ENCODE data around the gene CRK.

The CRK gene

GRCh38 chr17:1498233-1498632 lies 42.2 kb upstream of the CRK start:
- Histone ChIP-seq H3K4me3 (ENCODE audit: severe bottlenecking) (no peak overlapping the region), H3K4me1 (ENCODE audit: insufficient read depth, poor library complexity, severe bottlenecking) (no peaks in the 10 kb centered on the region), H3K27me3 (ENCODE audit: insufficient read depth, poor library complexity, severe bottlenecking) (no peaks in the 10 kb centered on the region), H3K9me3 (ENCODE audit: severe bottlenecking) (no peaks in the 10 kb centered on the region), H3K27ac (ENCODE audit: poor library complexity, severe bottlenecking) (peak overlapping the region; percentile 18), H3K36me3 (ENCODE audit: low read depth) (no peaks in the 10 kb centered on the region)
- DNase-seq (ENCODE audit: low spot score) = no peak
- no peak for TF ChIP-seq CTCF (IDR thresholded peaks at IDR 0.05; ENCODE audit: poor library complexity, severe bottlenecking)
- peak; percentile 25; the same call in 2 of the 3 replicates for ATAC-seq (ENCODE audit: low read depth)

DNA sequence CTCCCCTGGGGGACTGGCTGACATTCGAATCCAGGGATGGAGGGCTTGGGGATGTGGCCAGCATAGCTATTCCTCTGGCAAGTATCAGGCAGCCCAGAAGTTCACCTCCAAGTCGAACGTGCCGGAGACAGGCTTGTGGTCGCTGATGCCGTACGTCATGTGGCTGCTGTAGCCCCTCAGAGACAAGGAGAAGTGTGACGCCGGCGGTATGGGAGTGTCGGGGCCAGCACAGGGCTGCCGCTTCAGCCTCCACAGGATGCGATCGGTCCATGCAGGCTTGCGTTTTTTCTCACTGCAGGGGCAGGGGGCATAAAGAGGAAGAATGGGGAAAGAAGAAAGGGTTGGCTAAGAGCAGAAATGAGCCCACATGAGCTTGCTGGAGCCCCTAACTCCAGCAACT lies 41.8 kb upstream of the CRK start:
- ATAC-seq (ENCODE audit: low read depth) (no peak), DNase-seq (ENCODE audit: low spot score) (no peak)
- TF ChIP-seq CTCF (IDR thresholded peaks at IDR 0.05; ENCODE audit: poor library complexity, severe bottlenecking) = no peak
- Histone ChIP-seq H3K36me3 (ENCODE audit: low read depth) (no peaks in the 10 kb centered on the region), H3K27me3 (ENCODE audit: insufficient read depth, poor library complexity, severe bottlenecking) (no peaks in the 10 kb centered on the region), H3K4me3 (ENCODE audit: severe bottlenecking) (no peak overlapping the region), H3K4me1 (ENCODE audit: insufficient read depth, poor library complexity, severe bottlenecking) (no peaks in the 10 kb centered on the region), H3K9me3 (ENCODE audit: severe bottlenecking) (no peaks in the 10 kb centered on the region), H3K27ac (ENCODE audit: poor library complexity, severe bottlenecking) (peak overlapping the region; percentile 18)

DNA sequence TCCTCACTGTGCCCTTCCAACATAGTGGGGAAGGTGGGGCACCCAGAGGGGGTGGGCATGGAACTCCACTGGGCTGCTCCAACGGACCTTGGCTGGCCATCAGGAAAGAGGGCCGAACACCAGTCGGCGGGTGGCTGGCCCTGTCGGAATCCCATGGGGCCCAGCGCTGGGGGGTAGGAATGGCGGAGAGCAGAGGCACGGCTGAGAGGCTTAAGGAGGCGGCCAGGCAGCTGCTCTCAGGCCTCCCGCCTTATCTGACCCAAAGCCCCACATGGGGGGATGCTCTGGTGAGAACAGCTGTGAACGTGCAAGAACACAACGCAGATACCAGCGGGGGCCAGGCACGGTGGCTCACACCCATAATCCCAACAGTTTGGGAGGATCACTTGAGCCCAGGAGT lies 40.8 kb upstream of the CRK start:
- Histone ChIP-seq H3K27me3 (ENCODE audit: insufficient read depth, poor library complexity, severe bottlenecking) (no peaks in the 10 kb centered on the region), H3K4me1 (ENCODE audit: insufficient read depth, poor library complexity, severe bottlenecking) (no peaks in the 10 kb centered on the region), H3K27ac (ENCODE audit: poor library complexity, severe bottlenecking) (no peak overlapping the region), H3K4me3 (ENCODE audit: severe bottlenecking) (no peak overlapping the region), H3K9me3 (ENCODE audit: severe bottlenecking) (no peaks in the 10 kb centered on the region), H3K36me3 (ENCODE audit: low read depth) (no peaks in the 10 kb centered on the region)
- DNase-seq (ENCODE audit: low spot score) = no peak
- ATAC-seq (ENCODE audit: low read depth) = no peak
- TF ChIP-seq CTCF (IDR thresholded peaks at IDR 0.05; ENCODE audit: poor library complexity, severe bottlenecking) = no peak

- Histone ChIP-seq H3K9me3 (ENCODE audit: severe bottlenecking) (no peaks in the 10 kb centered on the region), H3K27ac (ENCODE audit: poor library complexity, severe bottlenecking) (no peak overlapping the region), H3K4me3 (ENCODE audit: severe bottlenecking) (no peak overlapping the region), H3K27me3 (ENCODE audit: insufficient read depth, poor library complexity, severe bottlenecking) (no peaks in the 10 kb centered on the region), H3K4me1 (ENCODE audit: insufficient read depth, poor library complexity, severe bottlenecking) (no peaks in the 10 kb centered on the region), H3K36me3 (ENCODE audit: low read depth) (no peaks in the 10 kb centered on the region)
- TF ChIP-seq CTCF (IDR thresholded peaks at IDR 0.05; ENCODE audit: poor library complexity, severe bottlenecking) = no peak
- 0 out of 3 replicates have a peak, but pooled peaks have one; percentile 4 for ATAC-seq (ENCODE audit: low read depth)
- DNase-seq (ENCODE audit: low spot score) = no peak
These were observed 39.4 kb upstream of the CRK start for GRCh38 chr17:1495265-1495989.

- no peak for TF ChIP-seq CTCF (IDR thresholded peaks at IDR 0.05; ENCODE audit: poor library complexity, severe bottlenecking)
- Histone ChIP-seq H3K27ac (ENCODE audit: poor library complexity, severe bottlenecking) (no peak overlapping the region), H3K4me1 (ENCODE audit: insufficient read depth, poor library complexity, severe bottlenecking) (no peaks in the 10 kb centered on the region), H3K36me3 (ENCODE audit: low read depth) (no peaks in the 10 kb centered on the region), H3K4me3 (ENCODE audit: severe bottlenecking) (no peak overlapping the region), H3K27me3 (ENCODE audit: insufficient read depth, poor library complexity, severe bottlenecking) (no peaks in the 10 kb centered on the region), H3K9me3 (ENCODE audit: severe bottlenecking) (no peaks in the 10 kb centered on the region)
- DNase-seq (ENCODE audit: low spot score) (no peak), ATAC-seq (ENCODE audit: low read depth) (no peak)
These were observed 38.8 kb upstream of the CRK start for GRCh38 chr17:1494736-1495253.

Data from RWPE2 (cell line).